ENCODE data around the gene P2RX7.

P2RX7 gene

GRCh38 chr12:121132601-121133481, at the start of gene P2RX7:
TSS of gene P2RX7 (plus strand) at chr12:121132876. CDS start at chr12:121132971, 95 bp downstream.
- DNase-seq (ENCODE audit: low spot score), result peak; percentile 68

- no peak for DNase-seq (ENCODE audit: low spot score)
Measured at GRCh38 chr12:121084229-121084628, 48.4 kb upstream of the P2RX7 start.

- DNase-seq (ENCODE audit: low spot score), result no peak
Measured at GRCh38 chr12:121085069-121085468, 47.6 kb upstream of the P2RX7 start.

- DNase-seq (ENCODE audit: low spot score), result no peak
Measured at GRCh38 chr12:121085506-121086353, 46.9 kb upstream of the P2RX7 start.

GRCh38 chr12:121086781-121087295, 45.8 kb upstream of the P2RX7 start:
- DNase-seq (ENCODE audit: low spot score), result no peak

GRCh38 chr12:121087467-121088194, 45.0 kb upstream of the P2RX7 start:
- DNase-seq (ENCODE audit: low spot score), result no peak

- no peak for DNase-seq (ENCODE audit: low spot score)
Measured at GRCh38 chr12:121088195-121088585, 44.5 kb upstream of the P2RX7 start.

GRCh38 chr12:121089031-121089812, 43.5 kb upstream of the P2RX7 start:
- DNase-seq (ENCODE audit: low spot score), result no peak

- DNase-seq (ENCODE audit: low spot score), result no peak
Measured at GRCh38 chr12:121089813-121090430, 42.8 kb upstream of the P2RX7 start.

- DNase-seq (ENCODE audit: low spot score), result no peak
Measured at GRCh38 chr12:121090586-121091514, 41.8 kb upstream of the P2RX7 start.

- DNase-seq (ENCODE audit: low spot score), result no peak
Measured at GRCh38 chr12:121092034-121092433, 40.6 kb upstream of the P2RX7 start.

- no peak for DNase-seq (ENCODE audit: low spot score)
Measured at GRCh38 chr12:121093487-121093891, 39.2 kb upstream of the P2RX7 start.

- DNase-seq (ENCODE audit: low spot score), result peak; percentile 79
Measured at GRCh38 chr12:121095544-121096198, 37.0 kb upstream of the P2RX7 start.

- DNase-seq (ENCODE audit: low spot score), result no peak
Measured at GRCh38 chr12:121096199-121096798, 36.4 kb upstream of the P2RX7 start.

- DNase-seq (ENCODE audit: low spot score), result no peak
Measured at GRCh38 chr12:121099779-121100178, 32.9 kb upstream of the P2RX7 start.

GRCh38 chr12:121102307-121102706, 30.4 kb upstream of the P2RX7 start:
- DNase-seq (ENCODE audit: low spot score), result no peak

- DNase-seq (ENCODE audit: low spot score), result no peak
Measured at GRCh38 chr12:121107681-121108080, 25.0 kb upstream of the P2RX7 start.

GRCh38 chr12:121108492-121108891, 24.2 kb upstream of the P2RX7 start:
- no peak for DNase-seq (ENCODE audit: low spot score)
